CD4-positive, alpha-beta T cell treated with Interferon gamma for 1 hour (primary cell): ENCODE measurements around the gene GAREM1.
"Not testable (repeated sequence)": the region's sequence is repeated elsewhere in the genome, so short reads cannot be mapped to it uniquely, and the experiment has no call there.

Experiments
- DNase-seq: peaks from one replicate; pipeline ENCODE4 v3.0.0-alpha.2; 2020

The GAREM1 gene

GRCh38 chr18:32249147-32249929 is 221.3 kb downstream of the GAREM1 start:
- DNase-seq, result no peak

DNA sequence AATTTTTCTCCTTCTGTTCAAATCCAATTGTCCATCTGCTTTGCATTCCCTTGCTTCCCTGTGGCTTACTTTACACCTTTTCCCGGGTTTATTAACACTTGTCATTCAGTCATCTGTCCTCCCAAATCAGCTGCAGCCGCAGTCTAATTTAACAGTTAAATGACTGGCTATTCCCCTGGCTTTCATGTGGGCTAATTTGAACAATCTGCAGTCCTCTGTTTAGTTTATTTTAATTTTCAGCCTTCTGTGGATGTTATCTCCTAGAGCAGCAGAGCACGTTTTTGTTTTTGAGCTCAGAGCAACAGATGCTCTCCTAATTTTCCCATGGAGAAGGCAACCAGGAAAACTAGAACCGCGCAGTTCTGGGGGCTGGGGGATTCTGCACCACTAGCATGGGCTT is 225.8 kb downstream of the GAREM1 start:
- no peak for DNase-seq

GRCh38 chr18:32243358-32243757 is 227.3 kb downstream of the GAREM1 start:
- no peak for DNase-seq

- DNase-seq, result no peak
Observed at GRCh38 chr18:32242395-32242794, 228.3 kb downstream of the GAREM1 start.

- no peak for DNase-seq
Observed at GRCh38 chr18:32238635-32239268, 231.9 kb downstream of the GAREM1 start.

DNA sequence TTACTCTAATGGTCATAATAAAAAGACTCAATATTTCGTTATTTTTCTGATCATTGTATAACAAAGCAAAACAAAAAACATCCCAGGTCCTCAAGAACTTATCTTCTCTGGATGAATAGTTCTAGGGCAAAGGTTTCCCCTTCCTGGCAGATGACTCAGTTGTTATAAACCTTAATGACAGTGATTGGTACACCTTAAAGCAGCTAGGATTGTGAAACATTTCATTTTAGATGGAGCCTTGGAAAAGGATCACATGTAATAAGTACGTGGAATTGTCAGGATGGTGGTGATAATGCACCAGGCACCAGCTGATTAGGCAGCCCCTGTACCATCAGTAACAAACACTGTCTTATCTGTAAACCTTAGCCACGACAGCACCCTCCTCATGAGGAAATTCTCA is 233.6 kb downstream of the GAREM1 start:
- DNase-seq, result no peak

DNA sequence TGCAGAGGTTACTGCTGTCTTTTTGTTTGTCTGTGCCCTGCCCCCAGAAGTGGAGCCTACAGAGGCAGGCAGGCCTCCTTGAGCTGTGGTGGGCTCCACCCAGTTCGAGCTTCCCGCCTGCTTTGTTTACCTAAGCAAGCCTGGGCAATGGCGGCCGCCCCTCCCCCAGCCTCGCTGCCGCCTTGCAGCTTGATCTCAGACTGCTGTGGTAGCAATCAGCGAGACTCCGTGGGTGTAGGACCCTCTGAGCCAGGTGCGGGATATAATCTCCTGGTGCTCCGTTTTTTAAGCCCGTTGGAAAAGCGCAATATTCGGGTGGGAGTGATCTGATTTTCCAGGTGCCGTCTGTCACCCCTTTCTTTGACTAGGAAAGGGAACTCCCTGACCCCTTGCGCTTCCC is 237.3 kb downstream of the GAREM1 start:
- not testable (repeated sequence) for DNase-seq

GRCh38 chr18:32219431-32220018 is 251.2 kb downstream of the GAREM1 start:
- no peak for DNase-seq

DNA sequence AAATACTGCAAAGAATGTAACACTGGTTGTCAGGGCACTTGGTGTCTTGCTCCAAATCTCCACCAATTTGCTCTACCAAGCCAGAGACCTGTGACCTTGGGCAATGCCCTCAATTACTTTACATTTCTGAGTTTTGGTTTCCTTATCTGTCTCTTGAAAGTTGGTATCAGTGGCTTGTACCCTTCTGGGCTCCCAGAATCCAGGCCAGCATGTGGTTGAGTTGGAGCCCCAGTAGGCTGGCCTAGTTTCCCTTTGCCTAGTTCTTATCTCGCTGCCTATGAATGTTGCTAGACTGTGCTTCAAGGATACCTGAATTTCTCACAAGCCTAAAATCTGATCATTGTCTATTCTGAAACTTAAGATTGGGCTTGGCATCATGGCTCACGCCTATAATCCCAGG is 254.3 kb downstream of the GAREM1 start:
- DNase-seq, result no peak

- DNase-seq, result no peak
Observed at GRCh38 chr18:32213693-32214092, 257.0 kb downstream of the GAREM1 start.
